GM21717 (cell line): Measurements from ENCODE around the gene SLC16A6.
"Not testable (repeated sequence)": the region's sequence is repeated elsewhere in the genome, so short reads cannot be mapped to it uniquely, and the experiment has no call there.

Experiments used
- ATAC-seq: cut with Tn5 transposase; IDR thresholded peaks from one replicate; pipeline ENCODE4 v1.9.1; 2021; ENCODE audit warnings: mild to moderate bottlenecking, moderate library complexity; ENCODE audit not compliant: unreplicated experiment

The SLC16A6 gene

GRCh38 chr17:68291836-68292688, 1.1 kb upstream of the SLC16A6 start:
- ATAC-seq: peak; percentile 58

DNA sequence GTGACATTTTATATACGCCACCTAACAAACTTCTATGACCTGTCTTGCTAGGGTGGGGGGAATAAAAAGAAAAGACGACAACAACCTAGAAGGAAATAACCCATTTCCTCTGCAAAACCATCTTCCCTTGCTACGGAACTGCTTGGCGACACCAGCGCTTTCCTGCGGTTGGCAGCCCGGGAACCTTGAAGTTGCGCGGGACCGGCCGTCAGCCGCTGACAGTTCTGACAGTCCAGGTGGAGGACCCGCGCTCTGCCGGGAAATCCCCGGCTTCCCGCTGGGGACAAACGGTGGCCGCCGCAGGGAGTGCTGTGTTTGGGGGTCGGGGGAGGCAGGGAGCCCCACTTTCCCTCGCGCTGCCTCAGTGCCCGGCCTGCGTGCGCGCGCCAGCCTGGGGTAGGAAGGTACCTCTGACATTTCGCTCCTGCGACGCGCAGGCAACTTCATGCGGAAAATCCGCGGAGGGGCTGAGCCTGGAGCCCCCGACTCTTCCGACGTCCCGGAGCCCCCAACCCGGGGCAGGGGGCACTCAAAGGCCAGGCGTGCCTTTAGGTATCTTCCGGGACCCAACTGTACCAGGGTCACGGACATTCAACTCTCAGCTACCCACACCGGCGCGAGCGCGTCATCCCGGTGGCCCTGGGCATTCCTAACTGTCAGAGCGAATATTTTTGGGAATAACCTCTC, 516 bp downstream of the SLC16A6 start:
- ATAC-seq: no peak

DNA sequence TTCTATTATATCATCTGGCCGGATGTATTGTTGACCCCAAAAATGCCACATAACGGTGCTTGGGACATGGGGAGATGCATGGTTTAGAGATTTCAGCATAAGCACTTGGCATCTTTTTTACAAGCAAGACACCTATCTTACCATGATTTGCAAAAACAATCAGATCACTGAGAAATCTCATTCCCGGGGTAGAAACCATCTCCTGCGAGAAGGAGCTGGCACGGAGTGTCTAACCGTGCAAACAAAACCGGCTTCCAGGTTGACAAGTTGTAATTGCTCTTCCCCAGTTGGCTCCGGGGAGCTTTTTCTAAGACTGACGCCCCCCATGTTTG, 1.0 kb downstream of the SLC16A6 start:
- no peak for ATAC-seq

DNA sequence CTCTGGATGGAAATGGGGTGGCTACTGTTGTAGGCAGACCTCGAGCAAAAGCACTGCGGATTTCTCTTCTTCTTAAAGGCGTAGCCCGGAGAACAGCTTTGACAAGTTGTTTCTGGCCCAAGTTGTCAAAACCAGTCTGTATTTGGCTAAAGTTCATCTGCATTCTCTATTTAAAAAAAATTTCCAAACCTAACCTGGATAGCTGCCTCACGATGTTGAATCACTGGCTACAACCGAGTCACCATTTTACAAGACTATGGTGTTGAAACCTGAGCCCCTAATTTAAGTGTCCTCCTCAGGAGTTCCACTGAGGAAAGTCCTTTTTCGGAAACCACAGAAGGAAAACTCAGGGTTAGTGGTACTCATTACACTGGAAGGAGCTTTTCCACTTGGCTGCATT, 1.5 kb downstream of the SLC16A6 start:
- ATAC-seq: no peak

- no peak for ATAC-seq
Measured at GRCh38 chr17:68288804-68289203, 2.1 kb downstream of the SLC16A6 start.

DNA sequence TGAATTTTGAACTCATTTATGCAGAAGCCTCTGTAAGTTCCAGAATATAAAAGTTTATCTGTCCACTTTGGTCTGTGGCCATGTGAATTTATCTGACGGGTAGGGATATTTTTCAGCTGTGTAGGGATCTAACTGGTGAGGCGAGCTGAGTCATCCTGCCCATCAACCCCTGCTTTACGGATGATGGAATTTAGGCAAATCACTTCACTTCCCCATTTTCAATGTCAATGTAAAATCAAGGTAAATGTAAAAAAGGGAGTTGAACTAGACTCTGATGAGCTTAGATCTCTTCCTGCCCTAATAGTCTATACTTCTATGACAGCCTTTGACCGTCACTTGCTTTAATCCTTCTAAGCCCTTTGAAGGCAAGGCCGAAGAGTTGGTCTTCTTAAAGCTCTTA, 2.6 kb downstream of the SLC16A6 start:
- no peak for ATAC-seq

GRCh38 chr17:68281965-68282364, 9.0 kb downstream of the SLC16A6 start:
- not testable (repeated sequence) for ATAC-seq

DNA sequence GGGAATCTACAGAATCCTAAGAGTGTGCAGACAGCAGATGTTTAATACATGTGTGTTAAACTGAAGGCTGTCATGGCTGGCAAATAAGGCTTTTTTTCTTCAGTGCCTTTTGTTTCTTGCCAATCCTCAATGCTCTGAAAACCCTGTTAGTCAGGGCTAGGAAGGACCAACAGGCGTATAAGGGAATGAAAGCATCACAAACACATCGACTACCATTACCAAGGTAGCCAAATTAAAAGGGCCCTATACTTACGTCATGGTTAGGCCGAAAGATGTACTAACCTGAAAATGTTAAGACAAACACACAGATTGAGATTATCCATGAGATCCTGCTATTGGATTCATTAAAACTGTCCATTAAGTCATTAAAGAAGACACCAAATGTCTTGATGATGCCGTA, 13.1 kb downstream of the SLC16A6 start:
- no peak for ATAC-seq

GRCh38 chr17:68276339-68276738, 14.6 kb downstream of the SLC16A6 start:
- ATAC-seq: not testable (repeated sequence)

DNA sequence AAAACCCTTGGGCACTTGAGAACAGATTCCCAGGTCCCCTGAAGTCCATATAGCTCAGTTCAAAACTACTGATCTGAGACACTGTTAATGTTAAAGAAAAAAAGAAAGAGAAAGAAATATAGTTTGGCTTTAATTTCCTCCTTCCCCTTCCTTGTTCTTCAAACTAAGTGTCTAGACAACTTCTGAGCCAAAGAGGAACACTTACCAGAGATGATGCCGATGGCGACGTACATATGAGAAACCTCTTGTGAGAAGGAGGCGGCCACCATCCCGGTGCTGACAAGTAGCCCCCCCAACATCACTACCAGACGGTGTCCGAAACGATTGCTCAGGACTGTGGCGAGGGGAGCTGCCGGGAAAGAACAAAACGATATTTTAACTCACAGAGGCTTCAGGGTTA, 17.2 kb downstream of the SLC16A6 start:
- ATAC-seq: no peak

DNA sequence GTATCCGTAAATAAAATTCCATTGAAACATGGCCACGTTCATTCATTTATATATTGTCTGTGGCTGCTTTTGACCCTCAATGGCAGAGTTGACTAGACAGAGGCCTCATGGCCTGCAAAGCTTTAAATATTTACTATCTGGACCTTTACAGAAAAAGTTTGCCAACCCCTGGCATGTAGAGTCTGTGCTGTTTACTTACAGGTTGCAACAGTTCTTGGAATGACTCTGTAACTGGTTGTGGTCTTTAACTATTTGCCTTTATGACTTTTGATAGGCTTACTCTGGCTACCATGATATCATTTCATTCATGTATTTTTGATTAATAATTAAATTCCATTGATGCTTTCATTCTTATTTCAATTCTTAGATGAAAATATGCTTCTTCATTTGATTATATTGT, 25.1 kb downstream of the SLC16A6 start:
- not testable (repeated sequence) for ATAC-seq

- not testable (repeated sequence) for ATAC-seq
Measured at GRCh38 chr17:68263101-68263681, 27.7 kb downstream of the SLC16A6 start.

- not testable (repeated sequence) for ATAC-seq
Measured at GRCh38 chr17:68262467-68262866, 28.5 kb downstream of the SLC16A6 start.

- no peak for ATAC-seq
Measured at GRCh38 chr17:68260051-68260762, 30.7 kb downstream of the SLC16A6 start.

GRCh38 chr17:68259648-68259951, 31.3 kb downstream of the SLC16A6 start:
- not testable (repeated sequence) for ATAC-seq

DNA sequence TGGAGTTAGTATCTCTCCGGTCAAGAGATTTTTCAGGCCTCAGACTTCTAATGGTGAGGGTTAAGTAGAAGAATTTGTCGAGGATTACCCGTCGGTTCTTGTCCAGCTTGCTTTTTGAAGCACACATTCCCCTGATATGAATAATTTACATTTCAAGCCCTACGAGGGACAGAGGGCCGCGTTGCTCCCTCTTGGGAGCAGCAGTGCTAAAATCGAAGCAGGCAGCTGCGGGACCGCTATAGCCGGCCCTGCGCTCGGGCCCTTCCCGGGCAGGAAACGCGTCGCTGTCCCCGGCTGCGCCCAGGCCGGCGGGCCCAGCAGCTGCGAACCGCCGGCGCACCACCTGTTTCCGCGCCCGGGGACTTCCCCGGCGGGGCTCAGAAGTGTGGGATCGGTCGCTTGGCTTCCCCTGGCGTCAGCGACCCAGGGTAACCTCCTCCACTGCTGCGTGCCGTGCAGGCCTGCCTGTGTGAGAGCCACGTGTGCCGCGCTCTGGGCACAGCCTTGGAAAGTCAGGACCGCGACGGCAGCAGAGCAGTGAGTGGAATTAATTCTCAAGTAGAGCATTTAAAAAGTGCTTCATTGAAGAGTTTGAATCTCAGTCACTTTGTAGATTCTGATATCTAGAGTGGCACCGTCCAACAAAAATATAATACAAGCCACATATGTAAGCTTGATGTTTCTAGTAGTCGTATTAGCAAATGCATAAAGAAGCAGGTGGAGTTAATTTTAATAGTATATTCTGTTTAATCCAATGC, 31.9 kb downstream of the SLC16A6 start:
- ATAC-seq: peak; percentile 74

GRCh38 chr17:68257934-68258333, 33.0 kb downstream of the SLC16A6 start:
- ATAC-seq: no peak

DNA sequence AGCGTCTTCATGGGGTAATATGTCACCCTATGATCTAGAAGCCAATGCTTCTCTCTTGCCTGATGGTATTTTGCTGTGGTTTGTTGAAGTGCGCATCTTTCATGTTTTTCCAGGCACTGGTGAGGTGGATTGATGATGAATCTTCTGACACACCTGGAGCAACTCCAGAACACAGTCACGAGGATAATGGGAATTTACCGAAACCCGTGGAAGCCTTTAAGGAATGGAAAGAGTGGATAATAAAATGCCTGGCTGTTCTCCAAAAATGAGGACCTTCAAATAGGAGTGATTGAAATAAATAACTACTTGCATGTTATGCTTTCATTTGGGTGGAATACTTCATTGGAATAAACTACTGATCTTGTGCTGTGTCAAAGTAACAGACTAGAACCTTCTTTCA, 34.2 kb downstream of the SLC16A6 start:
- ATAC-seq: not testable (repeated sequence)

DNA sequence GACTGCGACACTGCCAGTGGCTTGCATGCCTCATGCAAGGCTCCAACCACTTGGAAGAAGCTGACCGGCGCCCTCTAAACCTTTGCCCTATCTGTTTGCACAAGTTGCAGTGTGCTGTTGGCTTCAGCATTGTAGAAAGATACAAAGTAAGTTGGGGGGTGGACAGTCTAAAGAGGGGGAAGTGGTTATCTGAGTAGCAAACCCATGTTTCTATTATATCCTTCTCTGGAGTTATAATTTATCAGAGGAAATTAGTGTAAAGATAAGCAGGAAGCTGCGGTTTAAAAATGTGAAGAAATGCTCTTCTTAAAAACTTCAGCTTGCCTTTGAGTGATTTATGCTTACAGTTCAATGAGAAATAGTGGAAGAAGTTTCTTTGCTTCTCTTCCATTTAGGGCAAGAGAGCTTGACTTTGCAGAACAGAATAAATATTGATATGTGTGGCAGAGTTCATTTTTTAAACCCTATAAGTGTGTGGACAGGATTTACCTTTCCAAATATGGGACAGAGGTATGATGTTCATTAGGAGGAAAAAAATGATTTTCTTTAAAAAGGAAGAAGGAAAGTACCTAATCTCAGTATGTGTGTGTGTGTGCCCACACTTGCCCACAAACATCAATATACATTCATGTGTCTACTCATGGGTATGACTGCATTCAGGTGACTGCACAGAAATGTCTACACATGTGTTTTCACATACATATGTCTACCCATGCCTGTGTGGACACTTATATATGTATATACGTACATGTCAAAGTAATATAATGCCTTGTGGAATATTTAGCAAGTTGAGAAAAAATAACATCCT, 35.0 kb downstream of the SLC16A6 start:
- ATAC-seq: no peak

DNA sequence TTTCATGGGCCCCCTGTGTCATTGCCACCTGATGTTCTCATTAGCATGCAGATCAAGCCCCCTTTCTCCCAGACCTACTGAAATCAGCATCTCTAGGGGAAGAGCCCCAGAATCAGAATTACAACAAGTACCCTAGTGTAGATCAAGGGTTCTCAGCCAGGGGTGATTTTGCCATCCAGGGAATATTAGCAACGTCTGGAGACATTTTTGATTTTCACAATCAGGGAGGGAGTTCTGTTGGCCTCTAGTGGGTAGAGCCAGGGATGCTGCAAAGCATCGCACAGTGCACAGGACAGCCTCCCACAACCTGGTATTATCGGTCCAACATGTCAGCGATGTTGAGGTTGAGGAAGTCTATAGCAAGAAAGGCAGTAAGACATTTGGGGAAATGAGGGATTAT, 35.8 kb downstream of the SLC16A6 start:
- ATAC-seq: no peak
